GM12874 (cell line): ENCODE results near the gene DAPP1.

Source experiments
- CTCF ChIP-seq: IDR thresholded peaks from 2 replicates; pipeline ENCODE4 v1.5.1; 2011; ENCODE audit warnings: low read depth, mild to moderate bottlenecking, control low read depth, low read length, moderate library complexity; ENCODE audit not compliant: insufficient read depth

Gene DAPP1

GRCh38 chr4:99855678-99856077 lies 39.1 kb downstream of the DAPP1 start:
- TF ChIP-seq CTCF = no peak

DNA sequence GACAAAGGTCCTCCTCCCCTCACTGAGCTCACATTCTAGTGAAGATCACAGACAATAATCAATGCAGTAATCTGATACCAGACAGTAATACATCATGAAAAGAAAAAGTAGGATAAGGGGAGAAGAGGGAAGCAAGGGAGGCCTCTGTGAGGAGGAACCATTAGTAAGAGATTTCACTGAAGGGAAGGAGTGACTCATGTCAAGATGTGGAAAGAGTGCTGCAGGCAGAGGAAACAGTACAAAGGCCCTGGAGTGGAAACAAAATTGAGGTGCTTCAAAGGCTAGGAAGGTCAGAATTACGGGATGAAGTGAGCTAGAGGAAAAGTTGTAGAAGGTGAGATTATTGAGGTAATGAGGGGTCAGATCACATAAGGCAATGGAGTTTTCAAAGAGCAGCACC lies 39.5 kb downstream of the DAPP1 start:
- TF ChIP-seq CTCF = no peak

GRCh38 chr4:99857307-99857706 lies 40.7 kb downstream of the DAPP1 start:
- no peak for TF ChIP-seq CTCF

GRCh38 chr4:99859618-99860017 lies 43.0 kb downstream of the DAPP1 start:
- TF ChIP-seq CTCF = no peak

DNA sequence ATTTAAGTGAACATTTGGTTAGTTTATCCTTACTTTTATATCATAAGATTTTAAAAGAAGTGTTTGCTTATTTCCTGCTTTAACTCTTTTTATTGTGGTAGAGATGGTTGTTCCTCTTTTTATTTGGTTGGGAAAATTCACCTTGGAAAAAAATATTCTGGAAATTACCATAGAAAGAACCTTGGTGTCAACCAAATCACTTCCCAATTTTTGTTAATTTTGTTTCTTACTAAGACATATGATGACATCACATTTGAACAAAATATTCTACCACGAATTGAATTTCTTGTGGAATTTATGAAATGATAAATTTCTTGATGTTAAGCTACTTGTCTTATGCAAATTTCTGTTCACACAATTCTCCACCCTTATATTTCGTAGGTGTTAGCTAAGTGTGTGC lies 43.9 kb downstream of the DAPP1 start:
- TF ChIP-seq CTCF = no peak

- no peak for TF ChIP-seq CTCF
Observed at GRCh38 chr4:99861120-99861905, 44.7 kb downstream of the DAPP1 start.

DNA sequence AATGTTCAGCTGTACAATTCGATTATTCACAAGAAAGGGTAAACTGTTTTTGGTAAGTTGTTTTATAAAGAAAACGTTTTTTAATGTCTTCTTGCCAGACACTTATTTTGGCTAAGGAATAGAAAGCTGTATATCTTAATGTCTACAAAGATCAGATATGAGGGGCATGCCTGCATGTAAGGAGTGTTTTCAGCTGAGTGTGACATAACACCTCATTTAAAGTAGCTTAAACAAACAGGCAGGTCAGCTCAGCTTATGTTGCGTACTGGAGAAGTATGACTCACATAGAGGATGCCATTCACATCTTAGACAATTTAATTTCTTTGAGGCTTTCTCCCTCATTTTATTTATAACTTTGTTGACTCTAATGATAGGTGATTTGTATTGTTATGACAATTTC lies 47.2 kb downstream of the DAPP1 start:
- no peak for TF ChIP-seq CTCF
